Measurements from ENCODE around the gene NUSAP1. TPM values are rescaled to one million over a fixed set of nuclear protein-coding genes. Genes with fewer than 3 reads are reported as not detected.
"Not testable (repeated sequence)": the region's sequence is repeated elsewhere in the genome, so short reads cannot be mapped to it uniquely, and the experiment has no call there.

NUSAP1 gene
- polyA plus RNA-seq (2013) = 16.3 TPM

- peaks cover 0 to 3% (median under 1%) of the 10 kb centered on the region in 4 experiments for H3K36me3 ChIP-seq (ENCODE audit: control insufficient read depth in 4 of 4, insufficient read depth in 4 of 4, low read length in 3 of 4)
- peak; percentile 100 for DNase-seq
- H3K4me3 ChIP-seq (ENCODE audit: control insufficient read depth in 1 of 7, extremely low read depth in 1 of 7, insufficient read depth in 4 of 7, low read depth in 2 of 7, low read length in 6 of 7) = peak within 1 kb of the TSS; percentile 58 to 99 (median 94)
- H3K27ac ChIP-seq (ENCODE audit: insufficient read depth in 1 of 2, low read depth in 1 of 2, low read length in 2 of 2, poor library complexity in 1 of 2, severe bottlenecking in 2 of 2) = peak within 1 kb of the TSS; percentile 68 to 91
- ChIA-PET POLR2A (interaction anchor here (0.6 to 1.0 kb wide), 2 partner anchors 48 to 160 kb away, joined by 3 read pairs; no protein-coding TSS in a partner anchor), CTCF (interaction anchor here (0.8 to 4.2 kb wide), 9 partner anchors 9 to 111 kb away, joined by 3 to 40 read pairs (median 4); partner anchors contain the start of gene CHP1)
- peaks cover 3 to 28% (median 17%) of the 10 kb centered on the region in 4 experiments for H3K4me1 ChIP-seq (ENCODE audit: control extremely low read depth in 1 of 4, control insufficient read depth in 4 of 4, insufficient read depth in 4 of 4, low read length in 3 of 4)
- no peaks in the 10 kb centered on the region for H3K27me3 ChIP-seq (replicated peaks in 2 of 5; ENCODE audit: control insufficient read depth in 4 of 5, insufficient read depth in 5 of 5, low read length in 4 of 5)
- H3K9me3 ChIP-seq (ENCODE audit: control extremely low read depth in 1 of 5, control insufficient read depth in 4 of 5, insufficient read depth in 2 of 5, low read depth in 1 of 5, low read length in 4 of 5) = no peaks in the 10 kb centered on the region
- 0% methylated on average over 56 of the region's 64 CpGs for WGBS (ENCODE audit: insufficient coverage)
These were observed at the start of gene NUSAP1, which contains the start of gene OIP5 for GRCh38 chr15:41332194-41333025. TSS of gene NUSAP1 (plus strand) at chr15:41332881. CDS start at chr15:41332958, 77 bp downstream. TSS of gene OIP5 (minus strand) at chr15:41332591. CDS start at chr15:41332561, 30 bp downstream.

GRCh38 chr15:41282980-41283652, 49.6 kb upstream of the NUSAP1 start:
- peaks cover 10 to 27% (median 13%) of the 10 kb centered on the region in 4 experiments for H3K4me1 ChIP-seq (ENCODE audit: control extremely low read depth in 1 of 4, control insufficient read depth in 4 of 4, insufficient read depth in 4 of 4, low read length in 3 of 4)
- peaks cover 4 to 43% (median 12%) of the 10 kb centered on the region in 4 experiments for H3K36me3 ChIP-seq (ENCODE audit: control insufficient read depth in 4 of 4, insufficient read depth in 4 of 4, low read length in 3 of 4)
- H3K9me3 ChIP-seq (ENCODE audit: control extremely low read depth in 1 of 5, control insufficient read depth in 4 of 5, insufficient read depth in 2 of 5, low read depth in 1 of 5, low read length in 4 of 5); H3K27me3 ChIP-seq (replicated peaks in 2 of 5; ENCODE audit: control insufficient read depth in 4 of 5, insufficient read depth in 5 of 5, low read length in 4 of 5); DNase-seq: not testable (repeated sequence)
- peak overlapping the region; percentile 40 to 92 for H3K27ac ChIP-seq (ENCODE audit: insufficient read depth in 1 of 2, low read depth in 1 of 2, low read length in 2 of 2, poor library complexity in 1 of 2, severe bottlenecking in 2 of 2)
- peak overlapping the region in 5 of 7 experiments; percentile 93 to 100 (median 99) for H3K4me3 ChIP-seq (ENCODE audit: control insufficient read depth in 1 of 7, extremely low read depth in 1 of 7, insufficient read depth in 4 of 7, low read depth in 2 of 7, low read length in 6 of 7)
- WGBS (ENCODE audit: insufficient coverage) = 80% methylated on average over 16 of the region's 19 CpGs
- POLR2A ChIA-PET = interaction anchor here (0.8 to 0.9 kb wide), 3 partner anchors 8 to 52 kb away, joined by 3 read pairs; partner anchors contain the start of gene CHP1
- CTCF ChIA-PET = interaction anchor here (0.6 to 1.2 kb wide), 2 partner anchors 49 to 190 kb away, joined by 3 read pairs; partner anchors contain the start of genes NUSAP1 and OIP5

- peak; percentile 100 for DNase-seq
- Histone ChIP-seq H3K27ac (ENCODE audit: insufficient read depth in 1 of 2, low read depth in 1 of 2, low read length in 2 of 2, poor library complexity in 1 of 2, severe bottlenecking in 2 of 2) (peak overlapping the region; percentile 84 to 92), H3K27me3 (replicated peaks in 2 of 5; ENCODE audit: control insufficient read depth in 4 of 5, insufficient read depth in 5 of 5, low read length in 4 of 5) (no peaks in the 10 kb centered on the region), H3K36me3 (ENCODE audit: control insufficient read depth in 4 of 4, insufficient read depth in 4 of 4, low read length in 3 of 4) (peaks cover 3 to 50% (median 19%) of the 10 kb centered on the region in 4 experiments), H3K4me3 (ENCODE audit: control insufficient read depth in 1 of 7, extremely low read depth in 1 of 7, insufficient read depth in 4 of 7, low read depth in 2 of 7, low read length in 6 of 7) (peak overlapping the region; percentile 93 to 100 (median 99)), H3K4me1 (ENCODE audit: control extremely low read depth in 1 of 4, control insufficient read depth in 4 of 4, insufficient read depth in 4 of 4, low read length in 3 of 4) (peaks cover 10 to 24% (median 15%) of the 10 kb centered on the region in 4 experiments), H3K9me3 (ENCODE audit: control extremely low read depth in 1 of 5, control insufficient read depth in 4 of 5, insufficient read depth in 2 of 5, low read depth in 1 of 5, low read length in 4 of 5) (no peaks in the 10 kb centered on the region)
- CTCF ChIA-PET = interaction anchor here (0.6 to 1.2 kb wide), 3 partner anchors 49 to 1331 kb away, joined by 3 read pairs; partner anchors contain the start of genes NUSAP1 and OIP5
- POLR2A ChIA-PET = interaction anchor here (0.8 to 0.9 kb wide), 4 partner anchors 9 to 53 kb away, joined by 3 read pairs; partner anchors contain the start of genes CHP1, NUSAP1 and OIP5
- 0% methylated on average over 54 of the region's 61 CpGs for WGBS (ENCODE audit: insufficient coverage)
These were observed 48.8 kb upstream of the NUSAP1 start for GRCh38 chr15:41283653-41284426.

- ChIA-PET CTCF (interaction anchor here (0.6 to 4.2 kb wide), 3 partner anchors 21 to 1330 kb away, joined by 3 to 40 read pairs (median 13); partner anchors contain the start of genes NUSAP1 and OIP5), POLR2A (interaction anchor here (0.8 kb wide), 1 partner anchor 48 kb away, joined by 3 read pairs; the partner anchor contains the start of genes NUSAP1 and OIP5)
- WGBS (ENCODE audit: insufficient coverage) = under 1% methylated on average over 15 of the region's 20 CpGs
- H3K27ac ChIP-seq (ENCODE audit: insufficient read depth in 1 of 2, low read depth in 1 of 2, low read length in 2 of 2, poor library complexity in 1 of 2, severe bottlenecking in 2 of 2) = peak overlapping the region; percentile 84 to 92
- H3K27me3 ChIP-seq (replicated peaks in 2 of 5; ENCODE audit: control insufficient read depth in 4 of 5, insufficient read depth in 5 of 5, low read length in 4 of 5) = no peaks in the 10 kb centered on the region
- no peaks in the 10 kb centered on the region for H3K9me3 ChIP-seq (ENCODE audit: control extremely low read depth in 1 of 5, control insufficient read depth in 4 of 5, insufficient read depth in 2 of 5, low read depth in 1 of 5, low read length in 4 of 5)
- DNase-seq = no peak
- peak overlapping the region; percentile 93 to 100 (median 99) for H3K4me3 ChIP-seq (ENCODE audit: control insufficient read depth in 1 of 7, extremely low read depth in 1 of 7, insufficient read depth in 4 of 7, low read depth in 2 of 7, low read length in 6 of 7)
- peaks cover 10 to 24% (median 15%) of the 10 kb centered on the region in 4 experiments for H3K4me1 ChIP-seq (ENCODE audit: control extremely low read depth in 1 of 4, control insufficient read depth in 4 of 4, insufficient read depth in 4 of 4, low read length in 3 of 4)
- peaks cover 0 to 44% (median 23%) of the 10 kb centered on the region in 4 experiments for H3K36me3 ChIP-seq (ENCODE audit: control insufficient read depth in 4 of 4, insufficient read depth in 4 of 4, low read length in 3 of 4)
These were observed 48.1 kb upstream of the NUSAP1 start for GRCh38 chr15:41284427-41285177.

- no peaks in the 10 kb centered on the region for H3K27me3 ChIP-seq (replicated peaks in 2 of 5; ENCODE audit: control insufficient read depth in 4 of 5, insufficient read depth in 5 of 5, low read length in 4 of 5)
- DNase-seq = peak in 1 of 3 donors; percentile 18
- H3K27ac ChIP-seq (ENCODE audit: insufficient read depth in 1 of 2, low read depth in 1 of 2, low read length in 2 of 2, poor library complexity in 1 of 2, severe bottlenecking in 2 of 2) = peak overlapping the region; percentile 84 to 92
- H3K36me3 ChIP-seq (ENCODE audit: control insufficient read depth in 4 of 4, insufficient read depth in 4 of 4, low read length in 3 of 4) = peaks cover 0 to 38% (median 19%) of the 10 kb centered on the region in 4 experiments
- peaks cover 10 to 24% (median 15%) of the 10 kb centered on the region in 4 experiments for H3K4me1 ChIP-seq (ENCODE audit: control extremely low read depth in 1 of 4, control insufficient read depth in 4 of 4, insufficient read depth in 4 of 4, low read length in 3 of 4)
- ChIA-PET POLR2A (no interaction called here), CTCF (interaction anchor here (4.2 kb wide), 2 partner anchors 20 to 46 kb away, joined by 13 to 40 read pairs; partner anchors contain the start of genes NUSAP1 and OIP5)
- H3K4me3 ChIP-seq (ENCODE audit: control insufficient read depth in 1 of 7, extremely low read depth in 1 of 7, insufficient read depth in 4 of 7, low read depth in 2 of 7, low read length in 6 of 7) = peak overlapping the region in 6 of 7 experiments; percentile 93 to 100 (median 98)
- 73% methylated on average over 4 of the region's 7 CpGs for WGBS (ENCODE audit: insufficient coverage)
- no peaks in the 10 kb centered on the region for H3K9me3 ChIP-seq (ENCODE audit: control extremely low read depth in 1 of 5, control insufficient read depth in 4 of 5, insufficient read depth in 2 of 5, low read depth in 1 of 5, low read length in 4 of 5)
These were observed 47.4 kb upstream of the NUSAP1 start for GRCh38 chr15:41285285-41285684.

Data from common myeloid progenitor, CD34-positive (primary cell).